H9 (cell line): ENCODE results near the gene CCDC74A. TPM values are rescaled to one million over a fixed set of nuclear protein-coding genes. Genes with fewer than 3 reads are reported as not detected.
"Not testable (repeated sequence)": the region's sequence is repeated elsewhere in the genome, so short reads cannot be mapped to it uniquely, and the experiment has no call there.

Experiments used
- DNase-seq: peaks from one replicate; pipeline ENCODE4 v3.0.0-alpha.2; 2017
- H2AFZ ChIP-seq: one replicate; pipeline ENCODE4 v1.6.1; 2013; ENCODE audit warnings: mild to moderate bottlenecking, low read length, control low read depth, moderate library complexity
- H2AK5ac ChIP-seq: 2 replicates; pipeline ENCODE4 v1.6.1; 2013; ENCODE audit warnings: low read length, control low read depth, mixed read lengths; ENCODE audit not compliant: insufficient read length
- H2BK120ac ChIP-seq: one replicate; pipeline ENCODE4 v1.6.1; 2013; ENCODE audit warnings: low read depth, mild to moderate bottlenecking, low read length, control low read depth, inconsistent platforms; ENCODE audit not compliant: poor library complexity, severe bottlenecking
- H2BK12ac ChIP-seq: 2 replicates; pipeline ENCODE4 v1.6.1; 2013; ENCODE audit warnings: low read length, control low read depth, mixed read lengths, low read depth; ENCODE audit not compliant: insufficient read length
- H2BK15ac ChIP-seq: 2 replicates; pipeline ENCODE4 v1.6.1; 2013; ENCODE audit warnings: low read depth, low read length, control low read depth
- H2BK20ac ChIP-seq: one replicate; pipeline ENCODE4 v1.6.1; 2013; ENCODE audit warnings: low read depth, mild to moderate bottlenecking, low read length, control low read depth, inconsistent platforms; ENCODE audit not compliant: poor library complexity, severe bottlenecking
- H2BK5ac ChIP-seq: 2 replicates; pipeline ENCODE4 v1.6.1; 2013; ENCODE audit warnings: low read length, control low read depth, mixed read lengths; ENCODE audit not compliant: insufficient read length
- H3K14ac ChIP-seq: 2 replicates; pipeline ENCODE4 v1.6.1; 2013; ENCODE audit warnings: low read length, control low read depth; ENCODE audit not compliant: insufficient read depth
- H3K18ac ChIP-seq: 2 replicates; pipeline ENCODE4 v1.6.1; 2013; ENCODE audit warnings: low read depth, mild to moderate bottlenecking, mixed read lengths, low read length, control low read depth; ENCODE audit not compliant: insufficient read length
- H3K23ac ChIP-seq: 2 replicates; pipeline ENCODE4 v1.6.1; 2013; ENCODE audit warnings: low read length, control low read depth, mixed read lengths, low read depth; ENCODE audit not compliant: insufficient read length
- H3K23me2 ChIP-seq: 2 replicates; pipeline ENCODE4 v1.6.1; 2013; ENCODE audit warnings: low read depth, mild to moderate bottlenecking, mixed read lengths, low read length, control low read depth; ENCODE audit not compliant: insufficient read length, poor library complexity, severe bottlenecking
- H3K27ac ChIP-seq: 2 replicates; pipeline ENCODE4 v1.5.1; 2013; ENCODE audit warnings: low read length, control low read depth, mixed read lengths, low read depth; ENCODE audit not compliant: insufficient read length
- H3K27me3 ChIP-seq: 2 replicates; pipeline ENCODE4 v1.6.1; 2013; ENCODE audit warnings: low read length, control low read depth, inconsistent platforms; ENCODE audit not compliant: insufficient read depth
- H3K4ac ChIP-seq: 2 replicates; pipeline ENCODE4 v1.6.1; 2013; ENCODE audit warnings: low read depth, mild to moderate bottlenecking, control low read depth, inconsistent platforms, low read length, moderate library complexity
- H3K4me1 ChIP-seq: 2 replicates; pipeline ENCODE4 v1.6.1; 2013; ENCODE audit warnings: low read length, control low read depth, inconsistent platforms; ENCODE audit not compliant: insufficient read depth
- H3K4me2 ChIP-seq: 2 replicates; pipeline ENCODE4 v1.6.1; 2013; ENCODE audit warnings: low read length, control low read depth, mixed read lengths; ENCODE audit not compliant: insufficient read length, insufficient read depth
- H3K56ac ChIP-seq: 2 replicates; pipeline ENCODE4 v1.6.1; 2013; ENCODE audit warnings: low read depth, mild to moderate bottlenecking, mixed read lengths, low read length, control low read depth; ENCODE audit not compliant: insufficient read length
- H3K79me1 ChIP-seq: 2 replicates; pipeline ENCODE4 v1.6.1; 2013; ENCODE audit warnings: low read depth, mild to moderate bottlenecking, moderate library complexity, low read length, control low read depth, inconsistent platforms; ENCODE audit not compliant: insufficient read depth, poor library complexity, severe bottlenecking
- H3K79me2 ChIP-seq: 2 replicates; pipeline ENCODE4 v1.6.1; 2013; ENCODE audit warnings: low read length, control low read depth, inconsistent platforms; ENCODE audit not compliant: insufficient read depth
- H3K9ac ChIP-seq: 2 replicates; pipeline ENCODE4 v1.6.1; 2013; ENCODE audit warnings: low read length, control low read depth, mixed read lengths; ENCODE audit not compliant: insufficient read length; ENCODE audit errors: extremely low read depth
- H3K9me3 ChIP-seq: one replicate; pipeline ENCODE4 v1.6.1; 2013; ENCODE audit warnings: low read depth, low read length, inconsistent platforms; ENCODE audit not compliant: control insufficient read depth
- H3T11ph ChIP-seq: one replicate; pipeline ENCODE4 v1.6.1; 2013; ENCODE audit warnings: mild to moderate bottlenecking, low read length, control low read depth, inconsistent platforms
- H4K20me1 ChIP-seq: one replicate; pipeline ENCODE4 v1.6.1; 2013; ENCODE audit not compliant: control insufficient read depth, insufficient read length, insufficient read depth
- H4K5ac ChIP-seq: 2 replicates; pipeline ENCODE4 v1.6.1; 2013; ENCODE audit warnings: low read depth, mild to moderate bottlenecking, mixed read lengths, low read length, control low read depth; ENCODE audit not compliant: insufficient read length
- H4K8ac ChIP-seq: replicated peaks from 2 replicates; pipeline ENCODE4 v1.6.1; 2013; ENCODE audit warnings: low read length, control low read depth, mixed read lengths, low read depth; ENCODE audit not compliant: insufficient read length
- H4K91ac ChIP-seq: 2 replicates; pipeline ENCODE4 v1.6.1; 2013; ENCODE audit warnings: low read depth, mild to moderate bottlenecking, moderate library complexity, mixed read lengths, low read length, control low read depth; ENCODE audit not compliant: insufficient read length
- H3K27ac Mint-ChIP-seq, 3 experiments: 2 replicates in 2 of 3; 3 replicates in 1 of 3; pipeline ENCODE4 v1.8.0; 2020 to 2021; ENCODE audit warnings: mixed read lengths in 3 of 3, mild to moderate bottlenecking in 1 of 3, moderate library complexity in 1 of 3
- H3K27me3 Mint-ChIP-seq: 2 replicates; pipeline ENCODE4 v1.8.0; 2021; ENCODE audit warnings: low read depth, mild to moderate bottlenecking, moderate library complexity, mixed read lengths
- H3K36me3 Mint-ChIP-seq, 3 experiments: 2 replicates in 2 of 3; 3 replicates in 1 of 3; pipeline ENCODE4 v1.8.0; 2020 to 2021; ENCODE audit warnings: low read depth in 3 of 3, mixed read lengths in 3 of 3; ENCODE audit not compliant: insufficient read depth in 1 of 3
- H3K4me1 Mint-ChIP-seq, 2 experiments: 2 replicates each; pipeline ENCODE4 v1.8.0; 2020; ENCODE audit warnings: mixed read lengths in 2 of 2
- H3K4me3 Mint-ChIP-seq, 2 experiments: 2 replicates in 1 of 2; 3 replicates in 1 of 2; pipeline ENCODE4 v1.8.0; 2020 to 2021; ENCODE audit warnings: mild to moderate bottlenecking in 2 of 2, mixed read lengths in 2 of 2, moderate library complexity in 1 of 2
- H3K9me3 Mint-ChIP-seq, 2 experiments: 2 replicates in 1 of 2; 3 replicates in 1 of 2; pipeline ENCODE4 v1.8.0; 2020; ENCODE audit warnings: mild to moderate bottlenecking in 2 of 2, mixed read lengths in 2 of 2, moderate library complexity in 1 of 2
- CTCF ChIP-seq: fragments of 200-600 bp; sonication (generic); conservative IDR thresholded peaks from 3 replicates; pipeline ENCODE4 v1.8.0; 2021; ENCODE audit warnings: antibody characterized with exemption, mild to moderate bottlenecking
- WGBS: extraction: QIAGEN DNeasy Blood & Tissue Kit; methylation state at CpG from one replicate; pipeline ENCODE4 v1.1.7; 2013; ENCODE audit warnings: missing lambda C conversion rate, low lambda C conversion rate, mixed read lengths; ENCODE audit not compliant: insufficient read length; ENCODE audit errors: extremely low coverage; 5-methylcytosine and 5-hydroxymethylcytosine counted together
- total RNA-seq: library from RNA; stranded (reverse); gene quantifications from 2 replicates; pipeline ENCODE4 v1.2.1, GENCODE V29; 2021

The CCDC74A gene
- total RNA-seq, 1 experiment from 2014 or later, result 10.8 TPM

- Histone ChIP-seq H4K91ac (no peak overlapping the region), H2BK120ac (no peak overlapping the region), H3K23me2 (no peaks in the 10 kb centered on the region), H2BK15ac (no peak overlapping the region), H3K27ac (no peak overlapping the region), H4K5ac (no peak overlapping the region), H3K9ac (no peak overlapping the region), H2BK12ac (no peak overlapping the region), H2AK5ac (no peak overlapping the region), H4K20me1 (no peaks in the 10 kb centered on the region), H3K23ac (no peak overlapping the region), H2BK5ac (no peak overlapping the region), H3K56ac (no peak overlapping the region), H3K79me2 (no peaks in the 10 kb centered on the region), H3K18ac (no peak overlapping the region), H3K14ac (no peak overlapping the region), H2AFZ (no peak overlapping the region), H3K79me1 (no peaks in the 10 kb centered on the region), H2BK20ac (no peak overlapping the region), H3K4ac (no peak overlapping the region), H3K27me3 (no peaks in the 10 kb centered on the region), H3K4me1 (no peaks in the 10 kb centered on the region), H3T11ph (no peak overlapping the region), H3K4me2 (no peak overlapping the region), H4K8ac (no peak overlapping the region), H3K9me3 (no peaks in the 10 kb centered on the region)
- H3K36me3 Mint-ChIP-seq, result peaks cover 10 to 45% (median 34%) of the 10 kb centered on the region in 3 experiments; a peak in 6 of 7 replicates
- TF ChIP-seq CTCF, result no peak
- H3K4me1 Mint-ChIP-seq, result peaks cover 0 to 4% of the 10 kb centered on the region in 2 experiments; a peak in 2 of 4 replicates
- no peaks in the 10 kb centered on the region for H3K9me3 Mint-ChIP-seq
- no peak overlapping the region for H3K4me3 Mint-ChIP-seq
- no peaks in the 10 kb centered on the region for H3K27me3 Mint-ChIP-seq
- no CpG with 5 or more reads among the region's 17 CpGs for WGBS
- no peak overlapping the region; a peak in 1 of 7 replicates for H3K27ac Mint-ChIP-seq
- no peak for DNase-seq
These were observed 10.4 kb upstream of the CCDC74A start for GRCh38 chr2:131517106-131517831.

GRCh38 chr2:131517856-131518255 lies 9.8 kb upstream of the CCDC74A start:
- not testable (repeated sequence) for H2BK5ac ChIP-seq, H3K4me1 ChIP-seq, H2AFZ ChIP-seq, H3K4me2 ChIP-seq, H4K5ac ChIP-seq, H3K9ac ChIP-seq, H4K91ac ChIP-seq, H2BK20ac ChIP-seq, H2BK120ac ChIP-seq, H3K23ac ChIP-seq, H3K4ac ChIP-seq, H3K79me2 ChIP-seq, H3K79me1 ChIP-seq, H3K27me3 Mint-ChIP-seq, H3K9me3 ChIP-seq, H4K20me1 ChIP-seq, H3K27ac ChIP-seq, H3T11ph ChIP-seq, H3K18ac ChIP-seq, H3K9me3 Mint-ChIP-seq, H2BK12ac ChIP-seq, H2BK15ac ChIP-seq, DNase-seq, H3K14ac ChIP-seq, H3K56ac ChIP-seq, H3K23me2 ChIP-seq, H4K8ac ChIP-seq, H3K4me3 Mint-ChIP-seq, H3K27me3 ChIP-seq, H3K4me1 Mint-ChIP-seq, H3K27ac Mint-ChIP-seq, H2AK5ac ChIP-seq
- H3K36me3 Mint-ChIP-seq, result peaks cover 7 to 42% (median 28%) of the 10 kb centered on the region in 3 experiments; a peak in 6 of 7 replicates
- no CpG with 5 or more reads among the region's 16 CpGs for WGBS
